Measurements from ENCODE around the gene SMAD3. TPM values are rescaled to one million over a fixed set of nuclear protein-coding genes. Genes with fewer than 3 reads are reported as not detected.

Gene SMAD3
- polyA plus RNA-seq, 1 donor from 2014 or later = 1.0 TPM

DNA sequence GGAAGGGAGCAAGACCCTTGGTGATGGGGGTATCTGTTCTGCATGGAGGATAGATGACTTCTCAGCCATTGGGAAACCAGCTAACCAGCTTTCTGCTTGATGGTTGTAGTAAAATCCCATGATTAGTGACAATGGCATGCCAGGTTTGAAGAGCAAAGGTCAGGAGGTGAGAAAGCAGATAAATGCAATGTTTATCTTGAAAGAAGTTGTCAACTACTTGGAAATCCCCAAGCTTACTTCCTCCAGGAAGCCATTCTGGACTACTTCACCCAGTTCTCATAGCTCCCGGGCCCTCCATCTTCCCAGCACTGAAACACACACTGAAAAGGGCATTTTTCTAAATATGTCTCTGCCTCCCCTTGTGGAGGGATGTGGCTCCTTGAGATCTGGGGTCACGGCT lies 51.3 kb downstream of the SMAD3 start:
- Histone ChIP-seq H3K27ac (ENCODE audit: low read length) (no peak overlapping the region), H3K9me2 (ENCODE audit: insufficient read depth, low read length) (no peaks in the 10 kb centered on the region), H3K27me3 (ENCODE audit: insufficient read depth, low read depth, low read length) (no peaks in the 10 kb centered on the region), H3K9ac (ENCODE audit: low read length) (no peak overlapping the region), H3K4me3 (ENCODE audit: low read length) (no peak overlapping the region), H3F3A (ENCODE audit: insufficient read depth, low read length, poor library complexity, severe bottlenecking) (no peaks in the 10 kb centered on the region), H3K4me2 (ENCODE audit: low read length) (no peak overlapping the region), H2AFZ (ENCODE audit: low read depth, low read length) (no peak overlapping the region), H3K79me2 (replicated peaks; ENCODE audit: insufficient read depth, low read length) (no peaks in the 10 kb centered on the region), H3K36me3 (ENCODE audit: insufficient read depth, low read length) (no peaks in the 10 kb centered on the region), H3K9me3 (ENCODE audit: low read length) (no peaks in the 10 kb centered on the region), H4K20me1 (ENCODE audit: insufficient read depth) (no peaks in the 10 kb centered on the region)
- TF ChIP-seq, protein P1, sequence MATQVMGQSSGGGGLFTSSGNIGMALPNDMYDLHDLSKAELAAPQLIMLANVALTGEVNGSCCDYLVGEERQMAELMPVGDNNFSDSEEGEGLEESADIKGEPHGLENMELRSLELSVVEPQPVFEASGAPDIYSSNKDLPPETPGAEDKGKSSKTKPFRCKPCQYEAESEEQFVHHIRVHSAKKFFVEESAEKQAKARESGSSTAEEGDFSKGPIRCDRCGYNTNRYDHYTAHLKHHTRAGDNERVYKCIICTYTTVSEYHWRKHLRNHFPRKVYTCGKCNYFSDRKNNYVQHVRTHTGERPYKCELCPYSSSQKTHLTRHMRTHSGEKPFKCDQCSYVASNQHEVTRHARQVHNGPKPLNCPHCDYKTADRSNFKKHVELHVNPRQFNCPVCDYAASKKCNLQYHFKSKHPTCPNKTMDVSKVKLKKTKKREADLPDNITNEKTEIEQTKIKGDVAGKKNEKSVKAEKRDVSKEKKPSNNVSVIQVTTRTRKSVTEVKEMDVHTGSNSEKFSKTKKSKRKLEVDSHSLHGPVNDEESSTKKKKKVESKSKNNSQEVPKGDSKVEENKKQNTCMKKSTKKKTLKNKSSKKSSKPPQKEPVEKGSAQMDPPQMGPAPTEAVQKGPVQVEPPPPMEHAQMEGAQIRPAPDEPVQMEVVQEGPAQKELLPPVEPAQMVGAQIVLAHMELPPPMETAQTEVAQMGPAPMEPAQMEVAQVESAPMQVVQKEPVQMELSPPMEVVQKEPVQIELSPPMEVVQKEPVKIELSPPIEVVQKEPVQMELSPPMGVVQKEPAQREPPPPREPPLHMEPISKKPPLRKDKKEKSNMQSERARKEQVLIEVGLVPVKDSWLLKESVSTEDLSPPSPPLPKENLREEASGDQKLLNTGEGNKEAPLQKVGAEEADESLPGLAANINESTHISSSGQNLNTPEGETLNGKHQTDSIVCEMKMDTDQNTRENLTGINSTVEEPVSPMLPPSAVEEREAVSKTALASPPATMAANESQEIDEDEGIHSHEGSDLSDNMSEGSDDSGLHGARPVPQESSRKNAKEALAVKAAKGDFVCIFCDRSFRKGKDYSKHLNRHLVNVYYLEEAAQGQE (IDR thresholded peaks at IDR 0.05; ENCODE audit: borderline replicate concordance) = no peak
- TF ChIP-seq SMC3 (conservative IDR thresholded peaks at IDR 0.05; ENCODE audit: poor library complexity) (no peak), EP300 (conservative IDR thresholded peaks at IDR 0.05; ENCODE audit: poor library complexity, severe bottlenecking) (no peak), EZH2 (IDR thresholded peaks at IDR 0.05; ENCODE audit: borderline replicate concordance, insufficient read depth, low read length, poor library complexity, severe bottlenecking) (no peak), MXI1 (conservative IDR thresholded peaks at IDR 0.05; ENCODE audit: poor library complexity, severe bottlenecking) (no peak), TAF1 (IDR thresholded peaks at IDR 0.05; ENCODE audit: low read depth) (no peak), RAD21 (conservative IDR thresholded peaks at IDR 0.05) (no peak), POLR2AphosphoS5 (IDR thresholded peaks at IDR 0.05) (no peak)
- TF ChIP-seq, protein P2, sequence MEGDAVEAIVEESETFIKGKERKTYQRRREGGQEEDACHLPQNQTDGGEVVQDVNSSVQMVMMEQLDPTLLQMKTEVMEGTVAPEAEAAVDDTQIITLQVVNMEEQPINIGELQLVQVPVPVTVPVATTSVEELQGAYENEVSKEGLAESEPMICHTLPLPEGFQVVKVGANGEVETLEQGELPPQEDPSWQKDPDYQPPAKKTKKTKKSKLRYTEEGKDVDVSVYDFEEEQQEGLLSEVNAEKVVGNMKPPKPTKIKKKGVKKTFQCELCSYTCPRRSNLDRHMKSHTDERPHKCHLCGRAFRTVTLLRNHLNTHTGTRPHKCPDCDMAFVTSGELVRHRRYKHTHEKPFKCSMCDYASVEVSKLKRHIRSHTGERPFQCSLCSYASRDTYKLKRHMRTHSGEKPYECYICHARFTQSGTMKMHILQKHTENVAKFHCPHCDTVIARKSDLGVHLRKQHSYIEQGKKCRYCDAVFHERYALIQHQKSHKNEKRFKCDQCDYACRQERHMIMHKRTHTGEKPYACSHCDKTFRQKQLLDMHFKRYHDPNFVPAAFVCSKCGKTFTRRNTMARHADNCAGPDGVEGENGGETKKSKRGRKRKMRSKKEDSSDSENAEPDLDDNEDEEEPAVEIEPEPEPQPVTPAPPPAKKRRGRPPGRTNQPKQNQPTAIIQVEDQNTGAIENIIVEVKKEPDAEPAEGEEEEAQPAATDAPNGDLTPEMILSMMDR (IDR thresholded peaks at IDR 0.05; ENCODE audit: poor library complexity, severe bottlenecking) = no peak

DNA sequence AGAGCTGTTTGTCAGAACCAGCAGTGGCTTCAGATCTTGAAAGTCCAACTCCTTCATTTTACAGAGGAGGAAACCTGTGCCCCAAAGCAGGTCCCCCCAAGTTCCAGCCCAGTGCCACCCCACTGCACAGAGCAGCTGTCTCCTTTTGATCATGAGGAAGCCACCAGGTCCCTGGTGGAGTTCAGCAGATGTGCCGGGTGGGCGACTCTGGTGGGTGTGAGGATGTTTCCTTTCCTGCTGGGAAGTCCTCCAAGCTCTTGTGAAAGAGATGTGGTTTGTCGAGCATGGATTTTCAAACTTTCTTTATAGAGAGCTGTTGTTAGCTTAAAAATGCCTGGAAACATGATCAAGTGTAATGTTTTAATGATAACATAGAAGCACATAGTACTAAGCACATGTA lies 52.0 kb downstream of the SMAD3 start:
- Histone ChIP-seq H3K27ac (ENCODE audit: low read length) (no peak overlapping the region), H3K79me2 (replicated peaks; ENCODE audit: insufficient read depth, low read length) (no peaks in the 10 kb centered on the region), H4K20me1 (ENCODE audit: insufficient read depth) (no peaks in the 10 kb centered on the region), H3K9ac (ENCODE audit: low read length) (no peak overlapping the region), H3K4me3 (ENCODE audit: low read length) (no peak overlapping the region), H3K27me3 (ENCODE audit: insufficient read depth, low read depth, low read length) (no peaks in the 10 kb centered on the region), H3K36me3 (ENCODE audit: insufficient read depth, low read length) (no peaks in the 10 kb centered on the region), H3K9me2 (ENCODE audit: insufficient read depth, low read length) (no peaks in the 10 kb centered on the region), H3K9me3 (ENCODE audit: low read length) (no peaks in the 10 kb centered on the region), H3F3A (ENCODE audit: insufficient read depth, low read length, poor library complexity, severe bottlenecking) (no peaks in the 10 kb centered on the region), H2AFZ (ENCODE audit: low read depth, low read length) (no peak overlapping the region), H3K4me2 (ENCODE audit: low read length) (no peak overlapping the region)
- TF ChIP-seq, protein P2 (IDR thresholded peaks at IDR 0.05; ENCODE audit: poor library complexity, severe bottlenecking) = no peak
- TF ChIP-seq EZH2 (IDR thresholded peaks at IDR 0.05; ENCODE audit: borderline replicate concordance, insufficient read depth, low read length, poor library complexity, severe bottlenecking) (no peak), POLR2AphosphoS5 (IDR thresholded peaks at IDR 0.05) (no peak), TAF1 (IDR thresholded peaks at IDR 0.05; ENCODE audit: low read depth) (no peak), MXI1 (conservative IDR thresholded peaks at IDR 0.05; ENCODE audit: poor library complexity, severe bottlenecking) (no peak), EP300 (conservative IDR thresholded peaks at IDR 0.05; ENCODE audit: poor library complexity, severe bottlenecking) (no peak)
- TF ChIP-seq, protein P1 (IDR thresholded peaks at IDR 0.05; ENCODE audit: borderline replicate concordance) = no peak

All from neural cell (in vitro differentiated cells).